ENCODE results near the gene CFHR2. TPM values are rescaled to one million over a fixed set of nuclear protein-coding genes. Genes with fewer than 3 reads are reported as not detected.

Gene CFHR2
- total and polyA plus RNA-seq, 2 donors (not counting 1 experiment from before 2014, with no cell fraction given): not detected

DNA sequence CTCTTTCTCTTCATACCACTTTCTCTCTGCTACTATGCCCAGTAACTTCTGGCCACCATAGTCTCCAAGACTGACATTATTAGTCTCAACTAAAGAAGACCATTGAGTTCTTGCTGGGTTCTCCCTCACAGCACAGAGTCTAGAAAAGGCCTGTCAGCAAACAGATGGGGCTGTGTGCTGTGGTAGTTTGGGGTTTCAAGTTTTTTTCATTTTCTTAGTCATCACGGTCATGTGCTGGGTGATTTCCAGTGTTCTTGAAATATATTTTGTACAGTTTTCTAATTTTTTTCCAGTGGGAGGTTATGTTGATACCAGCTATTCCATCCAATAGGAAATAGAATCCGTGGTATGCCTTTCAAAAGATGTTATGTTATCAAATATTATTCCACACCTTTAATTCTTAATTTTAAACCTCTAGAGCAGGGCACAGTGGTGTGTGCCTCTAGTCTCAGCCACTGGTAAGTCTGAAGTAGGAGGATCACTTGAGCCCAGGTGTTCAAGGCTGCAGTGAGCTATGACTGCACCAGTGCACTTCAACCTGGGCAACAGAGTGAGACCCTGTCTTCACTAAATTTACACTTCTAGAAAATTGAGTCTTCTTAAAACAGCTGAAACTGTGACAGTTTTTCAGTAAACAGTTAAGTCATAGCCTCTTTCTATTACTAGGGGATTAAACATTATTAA lies 8.3 kb downstream of the CFHR2 start:
- H3K4me1 Mint-ChIP-seq: no peaks in the 10 kb centered on the region
- H3K27me3 Mint-ChIP-seq: no peaks in the 10 kb centered on the region
- Histone ChIP-seq H3K4me2 (replicated peaks; ENCODE audit: low read depth, low read length, poor library complexity, severe bottlenecking) (no peak overlapping the region), H3K4me3 (ENCODE audit: control extremely low read depth in 1 of 5, extremely low read depth in 1 of 5, insufficient read depth in 1 of 5, low read depth in 2 of 5, low read length in 4 of 5) (no peak overlapping the region), H3K9ac (ENCODE audit: low read length) (no peak overlapping the region), H3K9me3 (ENCODE audit: control extremely low read depth in 1 of 3, control insufficient read depth in 2 of 3, insufficient read depth in 1 of 3, low read length in 2 of 3) (peaks cover 0 to 7% (median 0%) of the 10 kb centered on the region in 3 donors), H3K27ac (ENCODE audit: low read length in 2 of 2) (no peak overlapping the region), H3K79me2 (ENCODE audit: control insufficient read depth, insufficient read depth, low read length) (no peaks in the 10 kb centered on the region), H4K20me1 (ENCODE audit: control insufficient read depth, insufficient read depth, low read length, poor library complexity, severe bottlenecking) (no peaks in the 10 kb centered on the region), H3K4me1 (ENCODE audit: control insufficient read depth in 2 of 2, insufficient read depth in 2 of 2, low read length in 2 of 2) (no peaks in the 10 kb centered on the region), H3K36me3 (replicated peaks in 1 of 2; ENCODE audit: control extremely low read depth in 1 of 2, control insufficient read depth in 1 of 2, extremely low read depth in 1 of 2, insufficient read depth in 2 of 2, low read length in 1 of 2) (no peaks in the 10 kb centered on the region), H2AFZ (ENCODE audit: insufficient read depth, low read depth, low read length, poor library complexity, severe bottlenecking) (no peak overlapping the region), H3K27me3 (replicated peaks in 1 of 4; ENCODE audit: control extremely low read depth in 1 of 4, control insufficient read depth in 3 of 4, insufficient read depth in 4 of 4, low read length in 3 of 4) (no peaks in the 10 kb centered on the region)
- TF ChIP-seq, protein P1, sequence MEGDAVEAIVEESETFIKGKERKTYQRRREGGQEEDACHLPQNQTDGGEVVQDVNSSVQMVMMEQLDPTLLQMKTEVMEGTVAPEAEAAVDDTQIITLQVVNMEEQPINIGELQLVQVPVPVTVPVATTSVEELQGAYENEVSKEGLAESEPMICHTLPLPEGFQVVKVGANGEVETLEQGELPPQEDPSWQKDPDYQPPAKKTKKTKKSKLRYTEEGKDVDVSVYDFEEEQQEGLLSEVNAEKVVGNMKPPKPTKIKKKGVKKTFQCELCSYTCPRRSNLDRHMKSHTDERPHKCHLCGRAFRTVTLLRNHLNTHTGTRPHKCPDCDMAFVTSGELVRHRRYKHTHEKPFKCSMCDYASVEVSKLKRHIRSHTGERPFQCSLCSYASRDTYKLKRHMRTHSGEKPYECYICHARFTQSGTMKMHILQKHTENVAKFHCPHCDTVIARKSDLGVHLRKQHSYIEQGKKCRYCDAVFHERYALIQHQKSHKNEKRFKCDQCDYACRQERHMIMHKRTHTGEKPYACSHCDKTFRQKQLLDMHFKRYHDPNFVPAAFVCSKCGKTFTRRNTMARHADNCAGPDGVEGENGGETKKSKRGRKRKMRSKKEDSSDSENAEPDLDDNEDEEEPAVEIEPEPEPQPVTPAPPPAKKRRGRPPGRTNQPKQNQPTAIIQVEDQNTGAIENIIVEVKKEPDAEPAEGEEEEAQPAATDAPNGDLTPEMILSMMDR (IDR thresholded peaks at IDR 0.05): no peak
- TF ChIP-seq EZH2 (IDR thresholded peaks at IDR 0.05; ENCODE audit: borderline replicate concordance, insufficient read depth, low read depth, low read length, poor library complexity, severe bottlenecking): no peak
- ATAC-seq (ENCODE audit: low read depth) (no peak), DNase-seq (no peak)
- no CpG with 5 or more reads among the region's 2 CpGs for WGBS (ENCODE audit: insufficient coverage)
- H3K4me3 Mint-ChIP-seq: no peak overlapping the region
- peaks cover 2% of the 10 kb centered on the region for H3K9me3 Mint-ChIP-seq (ENCODE audit: insufficient read depth)
- ChIA-PET CTCF (no interaction called here), POLR2A (no interaction called here)
- no peak overlapping the region for H3K27ac Mint-ChIP-seq
- intact Hi-C loops (cut with micrococcal nuclease): no loop called here

DNA sequence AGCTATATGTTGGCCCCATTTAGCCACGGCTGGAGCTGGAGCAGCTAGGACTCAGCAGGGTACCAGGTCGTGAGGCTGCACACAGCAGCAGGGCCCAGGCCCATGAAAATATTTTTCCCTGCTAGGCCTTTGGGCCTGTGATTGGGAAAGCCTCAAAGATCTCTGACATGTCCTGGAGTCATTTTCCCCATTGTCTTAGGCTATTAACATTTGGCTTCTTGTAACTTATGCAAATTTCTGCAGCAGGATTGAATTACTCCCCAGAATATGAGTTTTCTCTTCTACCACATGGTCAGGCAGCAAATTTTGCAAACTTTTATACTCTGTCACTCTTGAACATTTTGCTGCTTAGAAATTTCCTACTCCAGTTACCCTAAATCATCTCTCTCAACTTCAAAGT lies 11.2 kb downstream of the CFHR2 start:
- H3K27me3 Mint-ChIP-seq: no peaks in the 10 kb centered on the region
- Histone ChIP-seq H3K9me3 (ENCODE audit: control extremely low read depth in 1 of 3, control insufficient read depth in 2 of 3, insufficient read depth in 1 of 3, low read length in 2 of 3) (peaks cover 0 to 7% (median 0%) of the 10 kb centered on the region in 3 donors), H3K79me2 (ENCODE audit: control insufficient read depth, insufficient read depth, low read length) (no peaks in the 10 kb centered on the region), H3K27me3 (replicated peaks in 1 of 4; ENCODE audit: control extremely low read depth in 1 of 4, control insufficient read depth in 3 of 4, insufficient read depth in 4 of 4, low read length in 3 of 4) (no peaks in the 10 kb centered on the region), H3K4me1 (ENCODE audit: control insufficient read depth in 2 of 2, insufficient read depth in 2 of 2, low read length in 2 of 2) (no peaks in the 10 kb centered on the region), H3K36me3 (replicated peaks in 1 of 2; ENCODE audit: control extremely low read depth in 1 of 2, control insufficient read depth in 1 of 2, extremely low read depth in 1 of 2, insufficient read depth in 2 of 2, low read length in 1 of 2) (no peaks in the 10 kb centered on the region), H3K4me3 (ENCODE audit: control extremely low read depth in 1 of 5, extremely low read depth in 1 of 5, insufficient read depth in 1 of 5, low read depth in 2 of 5, low read length in 4 of 5) (no peak overlapping the region), H4K20me1 (ENCODE audit: control insufficient read depth, insufficient read depth, low read length, poor library complexity, severe bottlenecking) (no peaks in the 10 kb centered on the region), H2AFZ (ENCODE audit: insufficient read depth, low read depth, low read length, poor library complexity, severe bottlenecking) (no peak overlapping the region), H3K27ac (ENCODE audit: low read length in 2 of 2) (no peak overlapping the region), H3K4me2 (replicated peaks; ENCODE audit: low read depth, low read length, poor library complexity, severe bottlenecking) (no peak overlapping the region), H3K9ac (ENCODE audit: low read length) (no peak overlapping the region)
- no peak overlapping the region for H3K27ac Mint-ChIP-seq
- no peaks in the 10 kb centered on the region for H3K4me1 Mint-ChIP-seq
- no peak overlapping the region for H3K4me3 Mint-ChIP-seq
- ChIA-PET CTCF (no interaction called here), POLR2A (no interaction called here)
- TF ChIP-seq, protein P1 (IDR thresholded peaks at IDR 0.05): no peak
- TF ChIP-seq EZH2 (IDR thresholded peaks at IDR 0.05; ENCODE audit: borderline replicate concordance, insufficient read depth, low read depth, low read length, poor library complexity, severe bottlenecking): no peak
- H3K9me3 Mint-ChIP-seq (ENCODE audit: insufficient read depth): peaks cover 2% of the 10 kb centered on the region
- ATAC-seq (ENCODE audit: low read depth) (no peak), DNase-seq (no peak)
- intact Hi-C loops (cut with micrococcal nuclease): no loop called here
- 88% methylated on average over 2 of the region's 2 CpGs for WGBS (ENCODE audit: insufficient coverage)
